Measurements from ENCODE around the gene UQCRC1.

UQCRC1 gene

DNA sequence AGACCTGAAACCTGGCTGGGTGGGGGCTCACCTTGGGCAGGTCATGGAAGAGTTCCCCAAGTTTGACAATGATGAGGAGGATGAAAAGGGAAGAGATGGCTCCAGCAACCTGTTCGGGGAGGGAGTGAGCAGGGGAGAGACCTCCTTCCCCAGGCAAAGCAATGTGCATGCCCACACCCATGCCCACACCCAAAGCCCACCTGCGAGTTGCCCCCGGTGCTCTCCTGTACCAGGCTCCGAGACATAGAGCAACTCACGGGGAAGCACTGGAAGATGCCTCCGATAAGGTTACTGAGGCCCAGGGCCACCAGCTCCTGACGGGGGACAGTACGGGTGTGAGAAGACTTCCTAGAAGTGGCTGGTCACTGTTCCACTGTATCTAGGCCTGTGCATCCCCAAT lies 21.0 kb upstream of the UQCRC1 start:
- TF ChIP-seq TAF1 (IDR thresholded peaks at IDR 0.05; ENCODE audit: borderline replicate concordance, insufficient read depth, low read length) (no peak), SIN3A (IDR thresholded peaks at IDR 0.05; ENCODE audit: borderline replicate concordance, insufficient read depth, low read length) (no peak), POLR2AphosphoS5 (IDR thresholded peaks at IDR 0.05; ENCODE audit: low read depth, low read length) (no peak)
- TF ChIP-seq, protein P1, sequence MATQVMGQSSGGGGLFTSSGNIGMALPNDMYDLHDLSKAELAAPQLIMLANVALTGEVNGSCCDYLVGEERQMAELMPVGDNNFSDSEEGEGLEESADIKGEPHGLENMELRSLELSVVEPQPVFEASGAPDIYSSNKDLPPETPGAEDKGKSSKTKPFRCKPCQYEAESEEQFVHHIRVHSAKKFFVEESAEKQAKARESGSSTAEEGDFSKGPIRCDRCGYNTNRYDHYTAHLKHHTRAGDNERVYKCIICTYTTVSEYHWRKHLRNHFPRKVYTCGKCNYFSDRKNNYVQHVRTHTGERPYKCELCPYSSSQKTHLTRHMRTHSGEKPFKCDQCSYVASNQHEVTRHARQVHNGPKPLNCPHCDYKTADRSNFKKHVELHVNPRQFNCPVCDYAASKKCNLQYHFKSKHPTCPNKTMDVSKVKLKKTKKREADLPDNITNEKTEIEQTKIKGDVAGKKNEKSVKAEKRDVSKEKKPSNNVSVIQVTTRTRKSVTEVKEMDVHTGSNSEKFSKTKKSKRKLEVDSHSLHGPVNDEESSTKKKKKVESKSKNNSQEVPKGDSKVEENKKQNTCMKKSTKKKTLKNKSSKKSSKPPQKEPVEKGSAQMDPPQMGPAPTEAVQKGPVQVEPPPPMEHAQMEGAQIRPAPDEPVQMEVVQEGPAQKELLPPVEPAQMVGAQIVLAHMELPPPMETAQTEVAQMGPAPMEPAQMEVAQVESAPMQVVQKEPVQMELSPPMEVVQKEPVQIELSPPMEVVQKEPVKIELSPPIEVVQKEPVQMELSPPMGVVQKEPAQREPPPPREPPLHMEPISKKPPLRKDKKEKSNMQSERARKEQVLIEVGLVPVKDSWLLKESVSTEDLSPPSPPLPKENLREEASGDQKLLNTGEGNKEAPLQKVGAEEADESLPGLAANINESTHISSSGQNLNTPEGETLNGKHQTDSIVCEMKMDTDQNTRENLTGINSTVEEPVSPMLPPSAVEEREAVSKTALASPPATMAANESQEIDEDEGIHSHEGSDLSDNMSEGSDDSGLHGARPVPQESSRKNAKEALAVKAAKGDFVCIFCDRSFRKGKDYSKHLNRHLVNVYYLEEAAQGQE (IDR thresholded peaks at IDR 0.05; ENCODE audit: insufficient read depth in 1 of 2, low read depth in 2 of 2, low read length in 2 of 2) = no peak

DNA sequence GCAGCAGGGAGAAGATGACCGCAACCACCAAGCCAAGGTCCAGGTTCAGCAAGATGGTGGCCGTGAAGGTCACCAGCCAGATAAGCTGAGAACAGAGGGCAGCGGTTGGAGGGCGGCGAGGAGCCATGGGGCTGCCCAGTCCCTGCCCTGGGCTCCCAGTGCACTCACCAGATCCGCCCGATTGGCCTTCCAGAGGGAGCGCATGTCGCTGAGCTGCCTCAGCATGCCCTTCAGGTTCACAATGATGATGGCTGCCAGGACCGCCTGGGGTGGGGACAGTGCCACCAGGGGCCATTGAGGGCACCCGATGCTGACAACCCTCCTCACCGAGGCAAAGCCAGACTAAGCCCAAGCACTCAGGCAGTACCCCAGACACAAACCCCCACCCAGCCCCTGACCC lies 20.4 kb upstream of the UQCRC1 start:
- no peak for TF ChIP-seq FOXP2 (optimal IDR thresholded peaks at IDR 0.05; ENCODE audit: borderline replicate concordance, extremely low read depth, extremely low read length, insufficient read depth)
- TF ChIP-seq POLR2AphosphoS5 (IDR thresholded peaks at IDR 0.05; ENCODE audit: low read depth, low read length) = no peak
- TF ChIP-seq, protein P1 (IDR thresholded peaks at IDR 0.05; ENCODE audit: insufficient read depth in 1 of 2, low read depth in 2 of 2, low read length in 2 of 2) = no peak
- TF ChIP-seq TAF1 (IDR thresholded peaks at IDR 0.05; ENCODE audit: borderline replicate concordance, insufficient read depth, low read length) = no peak
- no peak for TF ChIP-seq SIN3A (IDR thresholded peaks at IDR 0.05; ENCODE audit: borderline replicate concordance, insufficient read depth, low read length)

DNA sequence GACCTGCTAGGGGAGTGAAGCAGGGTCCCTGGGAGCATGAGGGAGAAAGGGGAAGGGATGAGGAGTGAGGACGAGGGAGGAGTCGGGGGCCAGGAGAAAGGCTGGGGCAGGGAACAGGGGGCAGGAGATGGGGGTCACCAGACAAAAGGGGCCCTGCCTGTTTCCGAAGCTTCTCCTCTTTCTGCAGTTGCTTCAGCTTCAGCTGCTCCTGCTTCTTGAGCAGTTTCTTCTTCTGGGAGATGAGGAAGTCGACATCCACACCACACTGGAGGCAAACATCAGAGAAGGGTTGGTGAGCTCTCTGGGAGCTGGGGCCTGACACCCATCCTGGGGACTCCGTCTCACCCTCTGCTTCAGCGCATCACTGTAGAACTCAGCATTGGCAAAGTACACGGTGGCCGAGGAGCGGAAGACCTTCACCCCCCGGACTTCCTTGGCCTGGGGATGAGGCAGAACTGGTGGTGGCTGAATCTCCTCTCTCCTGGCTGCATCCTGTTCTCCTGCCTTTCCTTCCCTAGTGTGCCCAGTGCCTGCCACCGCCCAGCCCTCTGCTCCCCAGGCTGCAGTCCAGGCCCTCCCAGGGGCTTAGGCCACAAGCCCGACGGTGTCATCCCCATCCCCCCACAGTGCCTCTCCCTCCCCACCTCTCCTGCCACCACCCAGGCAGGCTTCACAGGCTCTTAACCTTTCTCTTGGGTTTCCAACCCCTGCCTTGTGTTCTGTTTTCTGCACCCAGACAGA lies 19.0 kb upstream of the UQCRC1 start:
- no peak for TF ChIP-seq SIN3A (IDR thresholded peaks at IDR 0.05; ENCODE audit: borderline replicate concordance, insufficient read depth, low read length)
- TF ChIP-seq FOXP2 (optimal IDR thresholded peaks at IDR 0.05; ENCODE audit: borderline replicate concordance, extremely low read depth, extremely low read length, insufficient read depth) = no peak
- no peak for TF ChIP-seq POLR2AphosphoS5 (IDR thresholded peaks at IDR 0.05; ENCODE audit: low read depth, low read length)
- TF ChIP-seq, protein P1 (IDR thresholded peaks at IDR 0.05; ENCODE audit: insufficient read depth in 1 of 2, low read depth in 2 of 2, low read length in 2 of 2) = no peak
- TF ChIP-seq TAF1 (IDR thresholded peaks at IDR 0.05; ENCODE audit: borderline replicate concordance, insufficient read depth, low read length) = no peak

DNA sequence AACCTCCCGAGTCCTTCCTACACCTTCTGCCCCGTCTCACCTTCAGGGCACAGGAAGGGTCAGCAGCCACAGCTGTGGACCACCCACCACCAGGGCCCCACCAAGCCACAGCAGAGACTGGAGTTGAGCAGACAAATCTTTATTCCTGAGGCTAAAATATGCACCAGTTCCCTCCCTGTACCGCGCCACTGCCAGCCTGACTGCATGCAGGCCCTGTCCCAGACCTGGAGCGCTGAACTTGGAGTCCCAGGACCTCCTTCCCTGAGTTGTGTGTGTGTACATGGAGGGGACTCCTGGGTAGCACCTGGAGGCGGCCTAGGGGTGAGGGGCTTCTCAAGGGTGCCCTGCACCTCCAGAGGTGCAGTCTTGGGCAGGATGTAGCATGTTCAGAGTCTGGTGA lies 16.2 kb upstream of the UQCRC1 start:
- TF ChIP-seq, protein P1 (IDR thresholded peaks at IDR 0.05; ENCODE audit: insufficient read depth in 1 of 2, low read depth in 2 of 2, low read length in 2 of 2) = no peak
- TF ChIP-seq SIN3A (IDR thresholded peaks at IDR 0.05; ENCODE audit: borderline replicate concordance, insufficient read depth, low read length) (no peak), FOXP2 (optimal IDR thresholded peaks at IDR 0.05; ENCODE audit: borderline replicate concordance, extremely low read depth, extremely low read length, insufficient read depth) (no peak), TAF1 (IDR thresholded peaks at IDR 0.05; ENCODE audit: borderline replicate concordance, insufficient read depth, low read length) (no peak)
